DND-41 (cell line): ENCODE data around the gene PGAP2.

ENCODE experiments used
- CTCF ChIP-seq: IDR thresholded peaks from 2 replicates; pipeline ENCODE4 v1.5.1; 2012; ENCODE audit warnings: borderline replicate concordance, low read length, moderate library complexity, mild to moderate bottlenecking; ENCODE audit not compliant: poor library complexity, severe bottlenecking; ENCODE audit errors: extremely low read depth
- EZH2 ChIP-seq: IDR thresholded peaks from 3 replicates; pipeline ENCODE4 v1.6.1; 2012; ENCODE audit warnings: borderline replicate concordance, low read depth, mild to moderate bottlenecking, moderate library complexity, low read length, inconsistent platforms; ENCODE audit not compliant: severe bottlenecking

- TF ChIP-seq CTCF: no peak
- TF ChIP-seq EZH2: no peak
Measured at GRCh38 chr11:3873712-3874349, 65.5 kb downstream of the PGAP2 start.
